Heart right ventricle (tissue), 16 donors: ENCODE data around the gene TFRC. TPM values are rescaled to one million over a fixed set of nuclear protein-coding genes. Genes with fewer than 3 reads are reported as not detected.
A peak's percentile ranks its signal among the peaks of the same experiment; 100 is the strongest.

Experiments used
- ATAC-seq, 8 donors: fragments of 200-7000 bp; cut with Tn5 transposase; one replicate each; pipeline ENCODE4 v1.9.1; 2020; ENCODE audit warnings: mild to moderate bottlenecking in 8 of 8, moderate library complexity in 8 of 8, moderate number of reproducible peaks in 1 of 8
- DNase-seq, 2 donors: peaks; one replicate each; pipeline ENCODE4 v3.0.0-alpha.2; 2020
- H3K27ac ChIP-seq, 10 donors: fragments of 200-600 bp; sonication (generic) in 2 of 10; one replicate each; pipeline versions ENCODE4 v1.5.0 to v1.8.0; 2020 to 2022; ENCODE audit warnings: mild to moderate bottlenecking in 3 of 10
- H3K27me3 ChIP-seq, 7 donors: fragments of 200-600 bp; one replicate each; pipeline ENCODE4 v1.8.0; 2021 to 2022; ENCODE audit warnings: mild to moderate bottlenecking in 2 of 7
- H3K36me3 ChIP-seq, 9 donors: fragments of 200-600 bp; sonication (generic) in 1 of 9; one replicate each; pipeline versions ENCODE4 v1.5.0 to v1.8.0; 2020 to 2022; ENCODE audit warnings: mild to moderate bottlenecking in 2 of 9
- H3K4me1 ChIP-seq, 9 donors: fragments of 200-600 bp; sonication (generic) in 1 of 9; one replicate each; pipeline versions ENCODE4 v1.5.0 to v1.8.0; 2020 to 2022; ENCODE audit warnings: mild to moderate bottlenecking in 4 of 9
- H3K4me3 ChIP-seq, 10 donors: fragments of 200-600 bp; sonication (generic) in 2 of 10; one replicate each; pipeline versions ENCODE4 v1.5.0 to v1.8.0; 2020 to 2022; ENCODE audit warnings: mild to moderate bottlenecking in 7 of 10, moderate library complexity in 2 of 10
- H3K9me3 ChIP-seq, 11 donors: fragments of 200-600 bp in 10 of 11; sonication (generic) in 2 of 11; one replicate each; pipeline versions ENCODE4 v1.5.0 to v1.8.0; 2013 to 2022; ENCODE audit warnings: mild to moderate bottlenecking in 2 of 11, control low read depth in 1 of 11, moderate library complexity in 1 of 11
- WGBS, 2 donors: extraction: QIAGEN DNeasy Blood & Tissue Kit; methylation state at CpG; one replicate each; pipeline ENCODE4 v1.1.7; 2013; ENCODE audit warnings: inconsistent platforms in 1 of 2; 5-methylcytosine and 5-hydroxymethylcytosine counted together
- intact Hi-C, 10 donors: fragments of 100-400 bp; cut with DNase I; formaldehyde crosslinking; loops; one replicate each; pipeline versions ENCODE4 v1.11.1 to v1.14.2; 2022
- polyA plus RNA-seq, 2 donors: library from polyadenylated mRNA; stranded (reverse); fragments of 200-250 nt; gene quantifications; one replicate each; pipeline ENCODE4 v1.2.3, GENCODE V29; 2013
- total RNA-seq, 10 donors: library from RNA; stranded (reverse); fragmentation: NEBNext Ultra II Directional in 3 of 10; extraction: Animal tissue kit (Norgen Biotek cat#: 25700) in 3 of 10; gene quantifications; one replicate each; pipeline versions ENCODE4 v1.2.1 to v1.2.4, GENCODE V29; 2021 to 2023
- TF ChIP-seq, protein P1 (sequence below), 9 donors: fragments of 200-600 bp; sonication (generic) in 2 of 9; IDR thresholded peaks; one replicate each; pipeline versions ENCODE4 v1.5.0 to v1.8.0; 2021 to 2022; ENCODE audit warnings: antibody characterized with exemption in 9 of 9, mild to moderate bottlenecking in 5 of 9, moderate library complexity in 1 of 9
- donor health status: Arrhythmogenic right ventricular cardiomyopathy.
- donor health status: ischemic (EF 13 %, LVEDD 7.1; RV severe dilation, severe dysfunction).
- donor health status: healthy with polysubstance abuse.
- donor health status: DM: no; HTN: yes; CAD: no.
- donor health status: DM: no; HTN: no; CAD: no.
- donor health status: ischemic (EF 25% LVEDD 6.9; RV normal size, moderate dysfunction).
- donor health status: ischemic (EF 25% LVEDD 5.7; RV mildly dilated, moderate dysfunction).
- donor health status: healthy.
- donor health status: DM: yes; HTN: yes; CAD: no.
- donor health status: Ischemic cardiomyopathy.
- donor health status: ischemic (EF 35%, LVEDD 5.7; RV mildly dilated, moderate dysfunction).
- donor health status: nonischemic (EF 11% LVEDD 7.7; RV severe dilation, severe dysfunction).
- donor health status: DM: yes; HTN: yes; CAD: no.
- donor health status: PGD.
- donor health status: ischemic (EF 29% LVEDD 5.4; RV normal size, mild dysfunction).
- donor health status: nonischemic (EF 23%, LVEDD 6.1; RV moderate dilation, normal function).

TFRC gene
- total and polyA plus RNA-seq, 12 donors: 25.7 to 300 (median 81.5) TPM

DNA sequence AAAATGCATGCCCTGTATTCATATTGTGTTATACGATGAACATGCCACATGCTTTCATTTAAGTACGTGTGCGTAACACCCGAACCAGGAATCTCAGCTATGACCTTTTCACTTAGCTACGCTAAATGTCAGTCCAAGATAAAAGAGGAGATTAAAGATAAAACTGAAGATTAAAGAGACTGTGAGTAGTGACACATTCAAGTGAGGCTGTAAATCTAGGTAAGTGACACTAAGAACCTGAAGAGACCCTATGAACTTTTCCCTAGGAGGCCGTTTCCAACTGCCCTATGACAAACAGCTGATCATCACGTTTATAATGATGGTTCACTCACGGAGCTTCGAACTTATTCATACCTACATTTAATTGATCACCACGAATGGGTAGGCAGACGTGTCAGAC lies 32.2 kb downstream of the TFRC start:
- H3K36me3 ChIP-seq: peaks cover 0 to 78% (median 55%) of the 10 kb centered on the region in 9 donors

DNA sequence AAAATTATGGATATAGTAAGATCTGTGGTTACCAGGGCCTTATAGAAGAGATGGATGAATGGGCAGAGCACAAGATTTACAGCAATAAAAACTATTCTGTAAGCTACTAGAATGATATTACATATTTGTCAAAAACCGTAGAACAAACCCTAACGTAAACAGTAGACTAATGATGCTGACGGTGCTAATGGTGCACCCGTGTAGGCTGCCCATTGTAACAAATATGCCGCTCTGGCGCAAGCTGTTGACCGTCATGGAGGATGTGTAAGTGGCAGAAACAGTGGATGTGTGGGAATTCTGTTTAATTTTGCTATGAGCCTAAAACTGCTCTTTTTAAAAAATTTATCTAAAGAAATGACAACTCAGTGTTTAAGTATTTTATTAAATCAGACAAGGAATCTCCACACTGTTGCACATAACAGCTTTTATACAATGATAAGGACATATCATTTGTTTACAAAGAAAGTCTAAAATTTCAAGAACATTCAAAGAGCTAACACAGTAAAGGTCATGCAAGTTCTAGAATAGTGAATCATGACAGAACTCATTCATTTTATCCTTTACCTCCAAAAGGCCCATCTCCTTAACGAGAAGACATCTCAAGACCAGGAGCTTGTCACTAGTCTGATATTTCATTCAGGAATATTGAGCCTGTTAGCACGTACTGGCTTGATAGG lies 32.8 kb downstream of the TFRC start:
- Histone ChIP-seq H3K9me3 (no peaks in the 10 kb centered on the region), H3K4me3 (no peak overlapping the region), H3K27ac (no peak overlapping the region), H3K27me3 (no peaks in the 10 kb centered on the region), H3K36me3 (peaks cover 0 to 76% (median 49%) of the 10 kb centered on the region in 9 donors), H3K4me1 (no peaks in the 10 kb centered on the region)
- ATAC-seq (no peak), DNase-seq (no peak)
- WGBS, 2 donors: 90% methylated on average over 9 of the region's 9 CpGs
- TF ChIP-seq, protein P1, sequence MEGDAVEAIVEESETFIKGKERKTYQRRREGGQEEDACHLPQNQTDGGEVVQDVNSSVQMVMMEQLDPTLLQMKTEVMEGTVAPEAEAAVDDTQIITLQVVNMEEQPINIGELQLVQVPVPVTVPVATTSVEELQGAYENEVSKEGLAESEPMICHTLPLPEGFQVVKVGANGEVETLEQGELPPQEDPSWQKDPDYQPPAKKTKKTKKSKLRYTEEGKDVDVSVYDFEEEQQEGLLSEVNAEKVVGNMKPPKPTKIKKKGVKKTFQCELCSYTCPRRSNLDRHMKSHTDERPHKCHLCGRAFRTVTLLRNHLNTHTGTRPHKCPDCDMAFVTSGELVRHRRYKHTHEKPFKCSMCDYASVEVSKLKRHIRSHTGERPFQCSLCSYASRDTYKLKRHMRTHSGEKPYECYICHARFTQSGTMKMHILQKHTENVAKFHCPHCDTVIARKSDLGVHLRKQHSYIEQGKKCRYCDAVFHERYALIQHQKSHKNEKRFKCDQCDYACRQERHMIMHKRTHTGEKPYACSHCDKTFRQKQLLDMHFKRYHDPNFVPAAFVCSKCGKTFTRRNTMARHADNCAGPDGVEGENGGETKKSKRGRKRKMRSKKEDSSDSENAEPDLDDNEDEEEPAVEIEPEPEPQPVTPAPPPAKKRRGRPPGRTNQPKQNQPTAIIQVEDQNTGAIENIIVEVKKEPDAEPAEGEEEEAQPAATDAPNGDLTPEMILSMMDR (IDR thresholded peaks at IDR 0.05): no peak
- intact Hi-C loops: no loop called here

More for the DNA sequence above, 32.2 kb downstream of the TFRC start:
- 79 to 86% methylated on average over 11 of the region's 11 CpGs for WGBS, 2 donors
- TF ChIP-seq, protein P1 (IDR thresholded peaks at IDR 0.05): no peak
- H3K27me3 ChIP-seq: no peaks in the 10 kb centered on the region
- DNase-seq (no peak), ATAC-seq (no peak)
- intact Hi-C loops: no loop called here
- H3K9me3 ChIP-seq: no peaks in the 10 kb centered on the region
- H3K4me1 ChIP-seq: no peaks in the 10 kb centered on the region
- no peak overlapping the region for H3K4me3 ChIP-seq
- H3K27ac ChIP-seq: no peak overlapping the region

DNA sequence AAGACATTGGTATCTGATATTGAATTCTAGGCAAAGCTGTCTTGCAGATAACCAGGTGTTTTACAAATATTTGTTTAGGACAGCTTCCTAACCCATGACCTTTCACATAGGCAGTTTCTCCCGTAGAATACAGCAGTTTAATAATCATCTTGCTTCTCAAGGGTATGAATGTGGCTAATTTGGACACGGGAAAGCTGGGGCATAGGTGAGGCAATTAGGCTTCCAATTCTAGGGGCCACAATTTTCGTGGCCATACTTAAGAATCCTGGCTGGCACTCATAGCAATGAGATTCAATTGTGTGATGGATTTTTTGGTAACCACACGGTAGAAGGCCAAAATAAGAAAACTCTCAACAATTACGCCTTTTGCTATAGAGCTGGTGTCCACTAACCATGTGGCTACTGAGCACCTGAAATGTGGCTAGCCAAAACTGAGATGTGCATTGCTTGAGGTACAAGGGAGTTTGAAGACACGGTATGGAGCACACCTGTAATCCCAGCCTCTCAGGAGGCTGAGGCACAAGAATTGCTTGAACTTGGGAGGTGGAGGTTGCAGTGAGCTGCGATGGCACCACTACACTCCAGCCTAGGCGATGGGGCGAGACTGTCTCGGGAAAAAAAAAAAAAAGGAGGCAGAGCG lies 34.4 kb downstream of the TFRC start:
- intact Hi-C loops: no loop called here
- 86 to 91% methylated on average over 9 to 11 of the region's 11 CpGs for WGBS, 2 donors
- Histone ChIP-seq H3K9me3 (no peaks in the 10 kb centered on the region), H3K4me1 (no peaks in the 10 kb centered on the region), H3K27me3 (no peaks in the 10 kb centered on the region), H3K4me3 (no peak overlapping the region), H3K36me3 (peaks cover 0 to 60% (median 34%) of the 10 kb centered on the region in 9 donors), H3K27ac (no peak overlapping the region)
- TF ChIP-seq, protein P1 (IDR thresholded peaks at IDR 0.05): no peak
- DNase-seq (no peak), ATAC-seq (peak in 1 of 8 donors; percentile 11)

DNA sequence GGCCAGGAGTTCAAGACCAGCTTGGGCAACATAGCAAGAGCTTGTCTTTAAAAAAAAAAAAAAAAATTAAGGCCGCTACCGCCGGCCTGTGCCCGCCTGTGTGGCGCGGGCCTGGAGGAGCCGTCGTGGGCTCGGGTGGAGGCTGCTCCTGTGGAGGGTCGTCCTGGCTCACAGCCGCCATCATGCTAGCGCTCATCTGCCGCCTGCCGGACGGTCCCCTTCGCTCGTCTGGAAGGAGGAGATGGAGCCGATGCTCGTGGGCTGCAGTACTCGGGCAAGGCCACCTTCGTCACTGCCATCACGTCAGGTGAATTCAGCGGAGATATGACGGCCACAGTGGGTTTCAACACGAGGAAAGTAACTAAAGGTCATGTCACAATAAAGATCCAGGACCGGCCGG lies 37.4 kb downstream of the TFRC start:
- TF ChIP-seq, protein P1 (IDR thresholded peaks at IDR 0.05): no peak
- Histone ChIP-seq H3K4me1 (no peaks in the 10 kb centered on the region), H3K9me3 (peaks cover 0 to 14% (median 0%) of the 10 kb centered on the region in 11 donors), H3K27ac (no peak overlapping the region), H3K27me3 (no peaks in the 10 kb centered on the region), H3K36me3 (peaks cover 0 to 30% (median 9%) of the 10 kb centered on the region in 9 donors), H3K4me3 (no peak overlapping the region)
- 96% methylated on average over 27 of the region's 27 CpGs for WGBS, 2 donors
- DNase-seq (no peak), ATAC-seq (peak in 1 of 8 donors; percentile 25)
- intact Hi-C loops: no loop called here
